Neural progenitor cell (in vitro differentiated cells): Measurements from ENCODE around the gene BABAM1. TPM values are rescaled to one million over a fixed set of nuclear protein-coding genes. Genes with fewer than 3 reads are reported as not detected.

Source experiments
- DNase-seq: peaks from one replicate; pipeline ENCODE4 v3.0.0-alpha.2; 2016; ENCODE audit warnings: low spot score
- H2AFZ ChIP-seq: fragments of 200-600 bp; sonication (generic); replicated peaks from 2 replicates; pipeline ENCODE4 v1.6.1; 2016; ENCODE audit warnings: antibody characterized with exemption
- H3F3A ChIP-seq: fragments of 200-600 bp; sonication (generic); 2 replicates; pipeline ENCODE4 v1.6.1; 2016; ENCODE audit warnings: antibody characterized with exemption, low read depth
- H3K27ac ChIP-seq: fragments of 200-600 bp; sonication (generic); 2 replicates; pipeline ENCODE4 v1.5.1; 2016; ENCODE audit warnings: mild to moderate bottlenecking
- H3K27me3 ChIP-seq: fragments of 200-600 bp; sonication (generic); 2 replicates; pipeline ENCODE4 v1.6.1; 2016; ENCODE audit warnings: mild to moderate bottlenecking, moderate library complexity
- H3K36me3 ChIP-seq: fragments of 200-600 bp; sonication (generic); 2 replicates; pipeline ENCODE4 v1.5.1; 2016
- H3K4me1 ChIP-seq: fragments of 200-600 bp; sonication (generic); 2 replicates; pipeline ENCODE4 v1.6.1; 2016; ENCODE audit warnings: mixed run types
- H3K4me2 ChIP-seq: fragments of 200-600 bp; sonication (generic); 2 replicates; pipeline ENCODE4 v1.6.1; 2016
- H3K4me3 ChIP-seq: fragments of 200-600 bp; sonication (generic); 2 replicates; pipeline ENCODE4 v1.5.1; 2016
- H3K79me2 ChIP-seq: fragments of 200-600 bp; sonication (generic); 2 replicates; pipeline ENCODE4 v1.6.1; 2016; ENCODE audit warnings: low read depth
- H3K9ac ChIP-seq: fragments of 200-600 bp; sonication (generic); 2 replicates; pipeline ENCODE4 v1.6.1; 2016
- H3K9me3 ChIP-seq: fragments of 200-600 bp; sonication (generic); 2 replicates; pipeline ENCODE4 v1.5.1; 2016; ENCODE audit warnings: low read depth
- H4K20me1 ChIP-seq: fragments of 200-600 bp; sonication (generic); 2 replicates; pipeline ENCODE4 v1.6.1; 2016; ENCODE audit warnings: low read depth
- H3K27ac Mint-ChIP-seq: 3 replicates; pipeline ENCODE4 v1.8.0; 2021; ENCODE audit warnings: mixed read lengths
- H3K27me3 Mint-ChIP-seq: 2 replicates; pipeline ENCODE4 v1.8.0; 2022; ENCODE audit warnings: low read depth, mild to moderate bottlenecking, inconsistent platforms, moderate library complexity, mixed read lengths; ENCODE audit not compliant: insufficient read depth
- H3K36me3 Mint-ChIP-seq: 3 replicates; pipeline ENCODE4 v1.8.0; 2021; ENCODE audit warnings: mixed read lengths
- H3K4me1 Mint-ChIP-seq: 3 replicates; pipeline ENCODE4 v1.8.0; 2021; ENCODE audit warnings: mixed read lengths
- H3K4me3 Mint-ChIP-seq: 3 replicates; pipeline ENCODE4 v1.8.0; 2021; ENCODE audit warnings: mild to moderate bottlenecking, moderate library complexity, mixed read lengths
- H3K9me3 Mint-ChIP-seq: 3 replicates; pipeline ENCODE4 v1.8.0; 2020; ENCODE audit warnings: mixed read lengths
- EZH2 ChIP-seq: fragments of 200-600 bp; sonication (generic); IDR thresholded peaks from 2 replicates; pipeline ENCODE4 v1.6.1; 2017; ENCODE audit warnings: antibody characterized with exemption, mild to moderate bottlenecking, moderate library complexity
- EZH2phosphoT487 ChIP-seq: fragments of 200-600 bp; sonication (generic); IDR thresholded peaks from 2 replicates; pipeline ENCODE4 v1.6.1; 2017; ENCODE audit warnings: antibody characterized with exemption
- total RNA-seq: library from RNA; depleted of rRNA; stranded (reverse); fragments of >200 nt; gene quantifications from 2 replicates; pipeline ENCODE4 v1.2.3, GENCODE V29; 2015; ENCODE audit warnings: low replicate concordance
- TF ChIP-seq, protein P1 (sequence below): fragments of 200-600 bp; sonication (generic); IDR thresholded peaks from 2 replicates; pipeline ENCODE4 v1.5.1; 2017; ENCODE audit warnings: antibody characterized with exemption, mild to moderate bottlenecking

Gene BABAM1
- total RNA-seq, 1 donor from 2014 or later, result 89.8 TPM

DNA sequence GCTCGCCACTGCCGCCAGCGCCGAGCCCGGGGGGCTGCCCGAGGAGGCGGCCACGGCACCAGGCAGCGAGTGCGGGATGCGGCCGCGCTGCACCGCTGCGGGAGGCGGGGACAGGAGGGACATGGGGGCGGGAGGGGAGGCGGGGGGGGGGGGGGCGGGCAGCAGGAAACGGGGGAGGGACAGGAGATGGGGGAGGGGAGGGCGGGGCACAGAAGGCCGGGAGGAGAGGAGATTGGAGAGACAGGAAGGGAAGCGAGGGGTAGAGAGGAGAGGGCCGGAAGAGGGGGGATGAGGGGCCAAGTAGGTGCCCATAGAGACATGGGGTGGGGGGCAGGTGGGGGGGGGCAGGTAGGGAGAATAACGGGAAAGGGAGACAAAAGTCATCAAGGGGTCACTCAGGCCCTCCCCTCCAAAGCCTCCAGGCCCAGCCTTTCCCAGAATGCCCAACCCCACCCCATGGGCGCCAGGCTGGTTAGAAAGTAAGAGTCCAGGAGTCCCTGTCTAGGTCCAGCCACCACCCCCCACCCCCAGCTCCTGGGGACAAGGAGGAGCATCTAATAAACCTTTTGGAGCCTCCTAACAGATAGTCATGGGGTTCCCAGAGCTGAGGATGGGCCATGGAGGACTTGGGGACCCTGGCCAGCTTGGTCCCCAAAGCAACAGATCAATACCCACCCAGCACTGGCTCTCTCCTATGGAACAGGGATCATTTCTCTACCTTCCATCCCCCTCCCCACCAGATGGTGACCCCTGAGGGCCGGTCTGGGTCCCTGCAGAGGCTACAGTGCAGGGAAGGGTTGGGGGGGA is 31.1 kb upstream of the BABAM1 start:
- peaks cover 45% of the 10 kb centered on the region for H4K20me1 ChIP-seq
- Mint-ChIP-seq H3K4me3 (peak overlapping the region; percentile 46), H3K9me3 (no peaks in the 10 kb centered on the region), H3K27ac (no peak overlapping the region), H3K36me3 (peaks cover 13% of the 10 kb centered on the region), H3K4me1 (peaks cover 18% of the 10 kb centered on the region), H3K27me3 (peaks cover 5% of the 10 kb centered on the region)
- no peaks in the 10 kb centered on the region for H3K27me3 ChIP-seq
- no peaks in the 10 kb centered on the region for H3K9me3 ChIP-seq
- DNase-seq, result no peak
- TF ChIP-seq EZH2 (no peak), EZH2phosphoT487 (no peak)
- peaks cover 17% of the 10 kb centered on the region for H3K4me1 ChIP-seq
- H3K36me3 ChIP-seq, result no peaks in the 10 kb centered on the region
- H3F3A ChIP-seq, result peaks cover 42% of the 10 kb centered on the region
- H3K27ac ChIP-seq, result peak overlapping the region; percentile 56
- peak overlapping the region; percentile 58 for H2AFZ ChIP-seq
- peak overlapping the region; percentile 87 for H3K4me2 ChIP-seq
- H3K4me3 ChIP-seq, result peak overlapping the region; percentile 80
- peaks cover 43% of the 10 kb centered on the region for H3K79me2 ChIP-seq
- no peak overlapping the region for H3K9ac ChIP-seq

- peaks cover 13% of the 10 kb centered on the region for H3K36me3 Mint-ChIP-seq
- no peak overlapping the region for H3K27ac Mint-ChIP-seq
- Histone ChIP-seq H3K36me3 (no peaks in the 10 kb centered on the region), H3F3A (peaks cover 42% of the 10 kb centered on the region), H3K9ac (no peak overlapping the region), H3K9me3 (no peaks in the 10 kb centered on the region), H3K27ac (no peak overlapping the region), H3K27me3 (no peaks in the 10 kb centered on the region), H2AFZ (no peak overlapping the region), H3K4me1 (peaks cover 17% of the 10 kb centered on the region), H3K79me2 (peaks cover 51% of the 10 kb centered on the region), H4K20me1 (peaks cover 49% of the 10 kb centered on the region), H3K4me3 (no peak overlapping the region), H3K4me2 (no peak overlapping the region)
- H3K9me3 Mint-ChIP-seq, result no peaks in the 10 kb centered on the region
- DNase-seq, result no peak
- H3K4me1 Mint-ChIP-seq, result peaks cover 25% of the 10 kb centered on the region
- H3K4me3 Mint-ChIP-seq, result peak overlapping the region; percentile 72
- TF ChIP-seq, protein P1, sequence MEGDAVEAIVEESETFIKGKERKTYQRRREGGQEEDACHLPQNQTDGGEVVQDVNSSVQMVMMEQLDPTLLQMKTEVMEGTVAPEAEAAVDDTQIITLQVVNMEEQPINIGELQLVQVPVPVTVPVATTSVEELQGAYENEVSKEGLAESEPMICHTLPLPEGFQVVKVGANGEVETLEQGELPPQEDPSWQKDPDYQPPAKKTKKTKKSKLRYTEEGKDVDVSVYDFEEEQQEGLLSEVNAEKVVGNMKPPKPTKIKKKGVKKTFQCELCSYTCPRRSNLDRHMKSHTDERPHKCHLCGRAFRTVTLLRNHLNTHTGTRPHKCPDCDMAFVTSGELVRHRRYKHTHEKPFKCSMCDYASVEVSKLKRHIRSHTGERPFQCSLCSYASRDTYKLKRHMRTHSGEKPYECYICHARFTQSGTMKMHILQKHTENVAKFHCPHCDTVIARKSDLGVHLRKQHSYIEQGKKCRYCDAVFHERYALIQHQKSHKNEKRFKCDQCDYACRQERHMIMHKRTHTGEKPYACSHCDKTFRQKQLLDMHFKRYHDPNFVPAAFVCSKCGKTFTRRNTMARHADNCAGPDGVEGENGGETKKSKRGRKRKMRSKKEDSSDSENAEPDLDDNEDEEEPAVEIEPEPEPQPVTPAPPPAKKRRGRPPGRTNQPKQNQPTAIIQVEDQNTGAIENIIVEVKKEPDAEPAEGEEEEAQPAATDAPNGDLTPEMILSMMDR, result no peak
- no peak for TF ChIP-seq EZH2
- TF ChIP-seq EZH2phosphoT487, result no peak
- peaks cover 5% of the 10 kb centered on the region for H3K27me3 Mint-ChIP-seq
Measured at GRCh38 chr19:17236811-17237543, 30.3 kb upstream of the BABAM1 start.

- Histone ChIP-seq H3K4me1 (peaks cover 17% of the 10 kb centered on the region), H3K9ac (no peak overlapping the region), H3K27me3 (no peaks in the 10 kb centered on the region), H3K4me3 (no peak overlapping the region), H4K20me1 (peaks cover 53% of the 10 kb centered on the region), H3K27ac (no peak overlapping the region), H3K9me3 (no peaks in the 10 kb centered on the region), H3K79me2 (peaks cover 56% of the 10 kb centered on the region), H3K36me3 (no peaks in the 10 kb centered on the region), H3K4me2 (no peak overlapping the region), H3F3A (peaks cover 48% of the 10 kb centered on the region), H2AFZ (no peak overlapping the region)
- no peaks in the 10 kb centered on the region for H3K9me3 Mint-ChIP-seq
- DNase-seq, result no peak
- TF ChIP-seq EZH2 (no peak), EZH2phosphoT487 (no peak)
- TF ChIP-seq, protein P1, result no peak
- H3K27ac Mint-ChIP-seq, result no peak overlapping the region
- peak overlapping the region; percentile 72 for H3K4me3 Mint-ChIP-seq
- peaks cover 32% of the 10 kb centered on the region for H3K4me1 Mint-ChIP-seq
- H3K27me3 Mint-ChIP-seq, result peaks cover 8% of the 10 kb centered on the region
- peaks cover 10% of the 10 kb centered on the region for H3K36me3 Mint-ChIP-seq
Measured at GRCh38 chr19:17237747-17238706, 29.2 kb upstream of the BABAM1 start.
